Measurements from ENCODE around the gene VAMP2. TPM values are rescaled to one million over a fixed set of nuclear protein-coding genes. Genes with fewer than 3 reads are reported as not detected.
A peak's percentile ranks its signal among the peaks of the same experiment; 100 is the strongest.

VAMP2 gene
- total and polyA plus RNA-seq, 9 of the 15 experiments (the other 6 are each of a cell fraction or from before 2014, with no cell fraction given) = 2.3 to 31.8 (median 6.0) TPM

DNA sequence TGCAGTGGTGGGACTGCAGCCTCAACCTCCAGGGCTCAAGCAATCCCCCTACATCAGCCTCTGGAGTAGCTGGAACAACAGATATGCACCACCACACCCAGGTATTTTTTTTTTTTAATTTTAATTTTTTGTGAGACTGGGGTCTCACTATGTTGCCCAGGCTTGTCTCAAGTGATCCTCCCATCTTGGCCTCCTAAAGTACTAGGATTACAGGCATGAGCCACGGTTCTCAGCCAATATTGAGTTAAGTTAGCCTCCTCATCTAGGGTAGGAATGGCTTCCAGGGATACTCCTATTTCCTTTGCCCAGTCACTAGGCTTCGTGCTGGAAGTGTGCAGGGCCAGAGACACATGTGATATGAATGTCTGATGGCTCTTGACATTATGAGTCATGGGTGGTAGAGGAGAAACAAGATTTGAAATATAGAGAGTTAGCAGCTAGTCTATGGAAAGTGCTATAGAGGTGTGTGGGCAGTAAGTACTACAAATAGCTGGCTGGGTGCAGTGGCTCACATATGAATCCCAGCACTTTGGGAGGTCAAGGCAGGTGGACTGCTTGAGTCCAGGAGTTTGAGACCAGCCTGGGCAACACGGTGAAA, 30.8 kb downstream of the VAMP2 start:
- POLR2A ChIA-PET = interaction anchor here (0.6 to 1.5 kb wide), 4 partner anchors 25 to 251 kb away, joined by 3 to 5 read pairs (median 4); partner anchors contain the start of gene BORCS6
- Histone ChIP-seq H2AFZ (ENCODE audit: low read depth, low read length) (no peak overlapping the region), H3K79me2 (ENCODE audit: control insufficient read depth, insufficient read depth, low read length) (no peaks in the 10 kb centered on the region), H3K27me3 (ENCODE audit: control insufficient read depth in 2 of 2, insufficient read depth in 2 of 2, low read length in 2 of 2) (no peaks in the 10 kb centered on the region), H3K4me1 (replicated peaks in 1 of 2; ENCODE audit: control insufficient read depth in 2 of 2, insufficient read depth in 2 of 2, low read length in 2 of 2) (peaks cover 3 to 15% of the 10 kb centered on the region in 2 experiments; a peak in 3 of 5 replicates), H3K4me3 (no peak overlapping the region), H3K9me3 (replicated peaks; ENCODE audit: control insufficient read depth, insufficient read depth, low read depth, low read length) (no peaks in the 10 kb centered on the region), H3K4me2 (ENCODE audit: insufficient read depth, low read length) (no peak overlapping the region), H3K9me1 (ENCODE audit: control insufficient read depth, insufficient read depth, low read length) (no peaks in the 10 kb centered on the region), H3K9ac (ENCODE audit: insufficient read depth in 1 of 2, low read depth in 2 of 2, low read length in 2 of 2) (no peak overlapping the region), H3K36me3 (ENCODE audit: control insufficient read depth, insufficient read depth, low read length) (no peaks in the 10 kb centered on the region), H3K27ac (ENCODE audit: extremely low read depth, low read depth, low read length) (no peak overlapping the region), H4K20me1 (replicated peaks; ENCODE audit: control insufficient read depth, insufficient read depth, low read length) (no peaks in the 10 kb centered on the region)
- ATAC-seq (no peak), FAIRE-seq (no peak), DNase-seq (ENCODE audit: extremely low read depth in 1 of 4, low spot score in 3 of 4) (no peak)
- BruUV-seq (replicated peaks) = no TSS peak
- intact Hi-C loops (cut with micrococcal nuclease) (no loop called here), in situ Hi-C loops (cut with MboI) (no loop called here)
- CTCF ChIA-PET (ENCODE audit: low intra/inter-chr PET ratio) = no interaction called here
- WGBS (ENCODE audit: insufficient coverage, low coverage, missing lambda C conversion rate) = 15% methylated on average over 2 of the region's 3 CpGs
- TF ChIP-seq ZNF121 (CRISPR knock-in tag; conservative IDR thresholded peaks at IDR 0.05) = peak; percentile 72
- no peak for TF ChIP-seq POLR3G (IDR thresholded peaks at IDR 0.05; ENCODE audit: extremely low read depth, insufficient read length, insufficient replicate concordance)
- TF ChIP-seq ARID2 (IDR thresholded peaks at IDR 0.05) = no peak
- TF ChIP-seq TAF15 (IDR thresholded peaks at IDR 0.05; ENCODE audit: low read depth, low read length) = no peak

DNA sequence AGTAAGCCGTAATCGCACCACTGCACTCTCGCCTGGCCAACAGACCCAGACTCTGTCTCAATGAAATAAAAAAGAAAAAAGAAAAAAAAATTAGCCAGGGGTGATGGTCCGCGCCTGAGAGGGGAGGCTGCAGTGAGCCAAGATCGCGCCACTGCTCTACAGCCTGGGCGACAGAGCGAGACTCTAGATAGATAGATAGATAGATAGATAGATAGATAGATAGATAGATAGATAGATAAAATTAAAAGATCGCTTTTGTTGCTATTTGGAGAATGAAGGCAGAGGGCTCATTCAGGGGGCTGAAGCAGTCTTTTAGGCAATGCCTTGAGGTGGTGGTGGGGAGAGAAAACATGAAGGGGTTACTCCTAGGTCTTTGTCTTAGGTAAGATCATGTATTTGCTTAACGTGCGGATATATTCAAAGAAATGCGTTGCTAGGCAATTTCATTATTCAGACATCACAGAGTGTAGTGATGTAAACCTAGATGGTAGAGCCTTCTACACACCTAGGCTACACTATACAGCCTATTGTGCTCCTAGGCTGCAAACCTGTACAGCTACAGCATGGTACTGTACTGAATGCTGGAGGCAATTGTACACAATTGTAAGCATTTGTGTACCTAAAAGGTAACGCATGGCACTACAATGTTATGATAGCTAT, 34.5 kb downstream of the VAMP2 start:
- in situ Hi-C loops (cut with MboI) (no loop called here), intact Hi-C loops (cut with micrococcal nuclease) (loop anchor here (10.0 kb wide), 1 partner anchor 293 kb away; the partner anchor contains the start of gene KDM6B)
- Histone ChIP-seq H3K27me3 (ENCODE audit: control insufficient read depth in 2 of 2, insufficient read depth in 2 of 2, low read length in 2 of 2) (0 out of 5 replicates have a peak, but pooled peaks cover 0 to 4% of the 10 kb centered on the region in 2 experiments), H3K9ac (ENCODE audit: insufficient read depth in 1 of 2, low read depth in 2 of 2, low read length in 2 of 2) (peak overlapping the region in 1 of 2 experiments; percentile 58; a peak in 2 of 4 replicates), H3K9me3 (replicated peaks; ENCODE audit: control insufficient read depth, insufficient read depth, low read depth, low read length) (no peaks in the 10 kb centered on the region), H3K4me1 (replicated peaks in 1 of 2; ENCODE audit: control insufficient read depth in 2 of 2, insufficient read depth in 2 of 2, low read length in 2 of 2) (peaks cover 17 to 44% of the 10 kb centered on the region in 2 experiments; a peak in 3 of 5 replicates), H3K4me3 (0 out of 2 replicates have a peak overlapping the region, but pooled peaks have one; percentile 2), H3K27ac (ENCODE audit: extremely low read depth, low read depth, low read length) (no peak overlapping the region), H3K36me3 (ENCODE audit: control insufficient read depth, insufficient read depth, low read length) (no peaks in the 10 kb centered on the region), H2AFZ (ENCODE audit: low read depth, low read length) (no peak overlapping the region), H4K20me1 (replicated peaks; ENCODE audit: control insufficient read depth, insufficient read depth, low read length) (no peaks in the 10 kb centered on the region; the same call in 1 of the 2 replicates), H3K4me2 (ENCODE audit: insufficient read depth, low read length) (no peak overlapping the region), H3K9me1 (ENCODE audit: control insufficient read depth, insufficient read depth, low read length) (no peaks in the 10 kb centered on the region), H3K79me2 (ENCODE audit: control insufficient read depth, insufficient read depth, low read length) (no peaks in the 10 kb centered on the region)
- 38% methylated on average over 10 of the region's 14 CpGs for WGBS (ENCODE audit: insufficient coverage, low coverage, missing lambda C conversion rate)
- no peak for FAIRE-seq
- POLR2A ChIA-PET = no interaction called here
- DNase-seq (ENCODE audit: extremely low read depth in 1 of 4, low spot score in 3 of 4) = no peak
- no peak for ATAC-seq
- CTCF ChIA-PET (ENCODE audit: low intra/inter-chr PET ratio) = no interaction called here
- no TSS peak for BruUV-seq (replicated peaks)
- TF ChIP-seq, protein P1, sequence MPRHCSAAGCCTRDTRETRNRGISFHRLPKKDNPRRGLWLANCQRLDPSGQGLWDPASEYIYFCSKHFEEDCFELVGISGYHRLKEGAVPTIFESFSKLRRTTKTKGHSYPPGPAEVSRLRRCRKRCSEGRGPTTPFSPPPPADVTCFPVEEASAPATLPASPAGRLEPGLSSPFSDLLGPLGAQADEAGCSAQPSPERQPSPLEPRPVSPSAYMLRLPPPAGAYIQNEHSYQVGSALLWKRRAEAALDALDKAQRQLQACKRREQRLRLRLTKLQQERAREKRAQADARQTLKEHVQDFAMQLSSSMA (CRISPR knock-in tag; IDR thresholded peaks at IDR 0.05) = no peak
- no peak for TF ChIP-seq ZNF347 (CRISPR knock-in tag; IDR thresholded peaks at IDR 0.05; ENCODE audit: low read depth)
- TF ChIP-seq GATAD2B (IDR thresholded peaks at IDR 0.05; ENCODE audit: borderline replicate concordance) = 0 out of 2 replicates have a peak, but pooled peaks have one; percentile 30
- no peak for TF ChIP-seq JUN (IDR thresholded peaks at IDR 0.05; ENCODE audit: borderline replicate concordance, low read depth, low read length)
- no peak for TF ChIP-seq JUN (CRISPR knock-in tag; IDR thresholded peaks at IDR 0.05; ENCODE audit: borderline replicate concordance)
- no peak for TF ChIP-seq TEAD1 (CRISPR knock-in tag; IDR thresholded peaks at IDR 0.05)
- TF ChIP-seq, protein P2, sequence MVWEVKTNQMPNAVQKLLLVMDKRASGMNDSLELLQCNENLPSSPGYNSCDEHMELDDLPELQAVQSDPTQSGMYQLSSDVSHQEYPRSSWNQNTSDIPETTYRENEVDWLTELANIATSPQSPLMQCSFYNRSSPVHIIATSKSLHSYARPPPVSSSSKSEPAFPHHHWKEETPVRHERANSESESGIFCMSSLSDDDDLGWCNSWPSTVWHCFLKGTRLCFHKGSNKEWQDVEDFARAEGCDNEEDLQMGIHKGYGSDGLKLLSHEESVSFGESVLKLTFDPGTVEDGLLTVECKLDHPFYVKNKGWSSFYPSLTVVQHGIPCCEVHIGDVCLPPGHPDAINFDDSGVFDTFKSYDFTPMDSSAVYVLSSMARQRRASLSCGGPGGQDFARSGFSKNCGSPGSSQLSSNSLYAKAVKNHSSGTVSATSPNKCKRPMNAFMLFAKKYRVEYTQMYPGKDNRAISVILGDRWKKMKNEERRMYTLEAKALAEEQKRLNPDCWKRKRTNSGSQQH (CRISPR knock-in tag; IDR thresholded peaks at IDR 0.05) = no peak
- no peak for TF ChIP-seq TCFL5 (CRISPR knock-in tag; conservative IDR thresholded peaks at IDR 0.05)
- TF ChIP-seq SMARCC2 (IDR thresholded peaks at IDR 0.05; ENCODE audit: low read depth) = no peak
